ENCODE measurements around the gene CNR2.

GRCh38 chr1:23878668-23879067, 34.5 kb downstream of the CNR2 start:
- TF ChIP-seq, protein P1, sequence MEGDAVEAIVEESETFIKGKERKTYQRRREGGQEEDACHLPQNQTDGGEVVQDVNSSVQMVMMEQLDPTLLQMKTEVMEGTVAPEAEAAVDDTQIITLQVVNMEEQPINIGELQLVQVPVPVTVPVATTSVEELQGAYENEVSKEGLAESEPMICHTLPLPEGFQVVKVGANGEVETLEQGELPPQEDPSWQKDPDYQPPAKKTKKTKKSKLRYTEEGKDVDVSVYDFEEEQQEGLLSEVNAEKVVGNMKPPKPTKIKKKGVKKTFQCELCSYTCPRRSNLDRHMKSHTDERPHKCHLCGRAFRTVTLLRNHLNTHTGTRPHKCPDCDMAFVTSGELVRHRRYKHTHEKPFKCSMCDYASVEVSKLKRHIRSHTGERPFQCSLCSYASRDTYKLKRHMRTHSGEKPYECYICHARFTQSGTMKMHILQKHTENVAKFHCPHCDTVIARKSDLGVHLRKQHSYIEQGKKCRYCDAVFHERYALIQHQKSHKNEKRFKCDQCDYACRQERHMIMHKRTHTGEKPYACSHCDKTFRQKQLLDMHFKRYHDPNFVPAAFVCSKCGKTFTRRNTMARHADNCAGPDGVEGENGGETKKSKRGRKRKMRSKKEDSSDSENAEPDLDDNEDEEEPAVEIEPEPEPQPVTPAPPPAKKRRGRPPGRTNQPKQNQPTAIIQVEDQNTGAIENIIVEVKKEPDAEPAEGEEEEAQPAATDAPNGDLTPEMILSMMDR (IDR thresholded peaks at IDR 0.05), result no peak
- TF ChIP-seq POLR2A (IDR thresholded peaks at IDR 0.05), result no peak
